HG03066 (cell line): ENCODE measurements around the gene STPG1.

ENCODE experiments used
- ATAC-seq: cut with Tn5 transposase; IDR thresholded peaks from one replicate; pipeline ENCODE4 v1.9.1; 2021; ENCODE audit warnings: low read depth; ENCODE audit not compliant: unreplicated experiment

Gene STPG1

GRCh38 chr1:24321697-24322469, 91.7 kb downstream of the STPG1 start:
- no peak for ATAC-seq

GRCh38 chr1:24321126-24321525, 92.5 kb downstream of the STPG1 start:
- ATAC-seq, result no peak

DNA sequence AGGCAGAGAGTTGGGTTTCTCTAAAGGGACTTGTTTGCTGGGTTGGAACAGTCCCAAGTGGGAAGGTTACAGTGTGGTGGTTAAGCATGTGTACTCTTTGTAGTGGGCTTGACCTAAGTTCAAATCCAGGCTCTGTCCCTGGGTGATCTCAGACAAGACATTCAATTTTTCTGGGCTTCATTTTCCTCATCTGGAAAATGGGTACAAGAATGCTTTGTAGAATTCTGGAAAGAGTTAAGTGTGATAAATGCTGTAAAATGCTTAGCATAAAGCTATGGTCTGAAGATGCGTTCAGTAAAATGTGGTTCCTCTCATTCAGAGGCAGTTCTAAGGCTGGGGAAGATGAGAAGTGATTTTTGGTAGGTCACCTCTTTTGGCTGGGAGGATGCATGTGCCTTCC, 93.6 kb downstream of the STPG1 start:
- no peak for ATAC-seq

- ATAC-seq, result no peak
Measured at GRCh38 chr1:24319312-24319863, 94.2 kb downstream of the STPG1 start, which contains the start of gene GRHL3. Gene GRHL3 (plus strand): TSS chr1:24319357. CDS start chr1:24319552, 195 bp downstream.

GRCh38 chr1:24318615-24319311, 94.8 kb downstream of the STPG1 start:
- no peak for ATAC-seq

DNA sequence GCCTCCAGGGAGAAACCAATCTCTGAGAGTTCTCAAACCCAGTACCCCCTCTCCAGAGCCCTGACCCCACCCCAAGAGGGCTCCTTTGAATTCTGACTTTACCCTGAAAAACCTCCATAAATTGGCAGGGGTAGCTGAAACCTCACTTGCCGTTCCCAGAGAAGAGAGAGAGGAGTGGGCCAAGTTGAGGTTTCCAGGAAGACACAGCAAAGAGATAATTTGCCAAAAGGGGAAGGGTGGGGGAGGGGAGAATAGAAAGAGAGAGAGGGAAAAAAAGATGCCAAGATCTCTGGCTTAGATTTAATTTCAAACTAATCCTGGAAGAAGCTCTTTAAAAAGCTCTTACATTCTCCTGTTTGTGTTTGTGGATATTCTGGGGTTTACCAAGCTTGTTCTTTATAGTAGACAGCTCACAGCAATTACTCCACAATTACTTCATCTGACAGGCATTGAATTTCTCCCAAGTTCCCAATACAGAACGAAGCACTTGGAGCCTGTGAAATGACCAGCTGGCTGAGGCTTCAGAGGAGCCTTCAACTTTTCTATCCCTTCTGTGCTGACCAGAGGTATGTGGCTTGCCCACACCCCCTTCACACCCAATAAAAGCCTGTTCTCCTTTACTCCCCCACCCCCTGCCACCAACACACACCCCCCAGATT, 95.5 kb downstream of the STPG1 start:
- ATAC-seq, result no peak

GRCh38 chr1:24317081-24317480, 96.5 kb downstream of the STPG1 start:
- no peak for ATAC-seq

- no peak for ATAC-seq
Measured at GRCh38 chr1:24316645-24317044, 96.9 kb downstream of the STPG1 start.

GRCh38 chr1:24315391-24315790, 98.2 kb downstream of the STPG1 start:
- ATAC-seq, result no peak

DNA sequence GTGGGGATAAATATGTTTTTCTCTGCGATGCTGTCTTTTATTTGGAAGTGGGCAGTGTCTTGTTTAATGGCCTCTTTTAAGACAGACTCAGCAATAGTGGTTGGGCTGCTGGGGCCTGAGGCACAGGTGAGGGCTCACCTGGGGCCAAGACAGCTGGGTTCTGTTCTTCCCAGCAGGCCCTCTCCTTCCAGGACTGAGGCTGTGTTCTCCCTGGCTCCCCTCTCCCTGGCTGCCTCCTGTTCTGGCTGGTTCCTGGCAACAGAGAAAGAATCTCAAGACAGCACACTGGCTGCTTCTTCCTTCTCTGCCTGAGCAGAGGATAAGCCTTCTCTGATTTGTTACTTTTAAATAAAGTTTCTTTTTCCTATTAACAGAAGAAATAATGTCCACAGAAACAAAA, 101.8 kb downstream of the STPG1 start:
- ATAC-seq, result no peak

GRCh38 chr1:24311234-24311633, 102.3 kb downstream of the STPG1 start:
- no peak for ATAC-seq

DNA sequence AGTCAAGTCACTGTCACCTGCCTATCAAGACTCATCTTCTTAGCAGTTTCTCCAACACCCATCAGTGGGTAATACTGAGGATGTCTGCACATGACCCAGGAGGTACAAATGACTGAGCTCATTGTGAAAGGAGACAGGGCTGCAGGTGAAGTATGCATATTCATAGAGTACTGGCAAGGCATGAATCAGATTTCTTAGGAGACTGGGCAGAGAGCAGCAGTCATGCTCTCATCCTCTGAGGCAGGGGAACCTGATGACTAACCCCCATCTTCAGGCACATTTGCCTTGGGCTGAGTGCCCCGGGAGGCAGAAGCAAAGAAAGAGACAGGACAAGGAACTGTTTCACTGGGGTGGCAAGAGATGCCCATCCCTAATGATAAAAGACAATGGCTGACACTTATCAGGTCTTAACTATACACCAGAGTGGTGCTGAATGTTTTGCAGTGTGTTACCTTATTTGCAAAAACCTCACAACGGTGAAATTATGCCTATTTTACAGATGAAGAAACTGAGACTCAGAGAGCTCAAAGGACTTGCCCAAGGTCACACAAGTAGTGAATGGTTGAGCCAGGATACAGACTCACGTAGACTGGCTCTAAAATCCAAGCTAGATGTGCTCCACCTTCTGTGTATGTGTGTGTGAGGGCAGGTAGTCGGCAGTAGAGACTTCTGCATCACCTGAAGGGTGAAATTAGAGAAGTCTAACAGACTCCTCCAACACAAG, 103.7 kb downstream of the STPG1 start:
- ATAC-seq, result no peak

GRCh38 chr1:24308365-24309015, 105.1 kb downstream of the STPG1 start:
- no peak for ATAC-seq
